WTC11 (cell line): ENCODE measurements around the gene ADH5.

Source experiments
- ATF1 ChIP-seq: sonication (generic); formaldehyde crosslinking; IDR thresholded peaks from 2 replicates; pipeline ENCODE4 v1.8.1; 2023; ENCODE audit warnings: mild to moderate bottlenecking, moderate library complexity, missing genetic modification reagents
- ATF3 ChIP-seq: sonication (generic); formaldehyde crosslinking; conservative IDR thresholded peaks from 2 replicates; pipeline ENCODE4 v1.8.1; 2022; ENCODE audit warnings: mild to moderate bottlenecking, missing genetic modification reagents
- CBFB ChIP-seq: sonication (generic); formaldehyde crosslinking; IDR thresholded peaks from 2 replicates; pipeline ENCODE4 v1.8.1; 2022; ENCODE audit warnings: mild to moderate bottlenecking, low read depth, missing genetic modification reagents
- CTCF ChIP-seq: fragments of 200-600 bp; IDR thresholded peaks from 2 replicates; pipeline ENCODE4 v1.8.0; 2022; ENCODE audit warnings: antibody characterized with exemption
- ELF4 ChIP-seq: sonication (generic); formaldehyde crosslinking; IDR thresholded peaks from 2 replicates; pipeline ENCODE4 v1.8.1; 2022; ENCODE audit warnings: low read depth, mild to moderate bottlenecking, moderate library complexity, missing genetic modification reagents
- IRF1 ChIP-seq: sonication (generic); formaldehyde crosslinking; IDR thresholded peaks from 2 replicates; pipeline ENCODE4 v1.8.0; 2023; ENCODE audit warnings: missing genetic modification reagents
- NFE2L1 ChIP-seq: sonication (generic); formaldehyde crosslinking; IDR thresholded peaks from 2 replicates; pipeline ENCODE4 v1.8.1; 2023; ENCODE audit warnings: missing genetic modification reagents
- RELA ChIP-seq: sonication (generic); formaldehyde crosslinking; IDR thresholded peaks from 2 replicates; pipeline ENCODE4 v1.8.1; 2022; ENCODE audit warnings: missing genetic modification reagents, mild to moderate bottlenecking, borderline replicate concordance
- SP1 ChIP-seq: sonication (generic); formaldehyde crosslinking; conservative IDR thresholded peaks from 2 replicates; pipeline ENCODE4 v1.8.1; 2022; ENCODE audit warnings: missing genetic modification reagents
- STAT6 ChIP-seq: sonication (generic); formaldehyde crosslinking; conservative IDR thresholded peaks from 2 replicates; pipeline ENCODE4 v1.8.1; 2023; ENCODE audit warnings: mild to moderate bottlenecking, low read depth, missing genetic modification reagents, moderate library complexity

GRCh38 chr4:99024481-99025275, 63.9 kb downstream of the ADH5 start:
- no peak for TF ChIP-seq ELF4 (CRISPR knock-in tag)
- no peak for TF ChIP-seq RELA (CRISPR knock-in tag)
- no peak for TF ChIP-seq ATF1 (CRISPR knock-in tag)
- no peak for TF ChIP-seq IRF1 (CRISPR knock-in tag)
- TF ChIP-seq CTCF, result no peak
- no peak for TF ChIP-seq NFE2L1 (CRISPR knock-in tag)
- TF ChIP-seq STAT6, result no peak
- no peak for TF ChIP-seq ATF3 (CRISPR knock-in tag)
- TF ChIP-seq SP1 (CRISPR knock-in tag), result no peak
- TF ChIP-seq CBFB, result no peak
